ENCODE results near the gene GEMIN4.
A peak's percentile ranks its signal among the peaks of the same experiment; 100 is the strongest.

Gene GEMIN4

DNA sequence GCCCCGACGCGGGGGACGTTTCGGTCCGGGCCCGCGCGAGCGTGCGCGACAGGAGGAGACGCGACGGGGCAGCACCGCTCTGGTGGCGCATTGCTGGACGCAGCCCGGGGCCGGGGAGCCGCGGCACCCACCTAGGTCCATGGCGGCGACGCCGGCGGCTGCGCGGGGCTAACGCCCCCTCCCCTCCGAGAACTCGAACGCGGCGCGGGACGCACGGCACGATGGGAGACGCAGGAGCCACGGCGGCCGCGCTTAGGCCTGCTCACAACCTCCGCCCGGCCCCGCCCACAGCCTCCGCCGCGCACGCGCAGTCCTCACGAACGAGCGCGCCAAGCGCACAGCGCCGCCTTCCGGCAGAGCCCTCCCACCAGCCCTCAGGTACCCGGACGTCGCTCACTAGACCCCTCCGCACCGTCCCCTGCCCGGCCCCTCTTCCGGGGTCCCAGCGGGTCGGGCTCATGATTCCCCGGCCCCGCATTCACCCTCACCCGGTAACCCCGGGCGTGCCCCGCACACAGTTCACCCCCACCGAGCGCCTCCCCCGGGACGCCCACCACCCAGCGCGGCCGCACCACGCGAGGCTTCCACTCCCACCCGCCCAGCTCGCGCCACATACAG, at the start of gene GEMIN4:
Gene GEMIN4 (minus strand): TSS at position 263 of the 618 bp plus-strand sequence. CDS start 122 bp downstream, at position 141.
- in situ Hi-C loops (cut with HindIII; ENCODE audit: low sequenced_read_pairs), result no loop called here
- TF ChIP-seq, protein P1, sequence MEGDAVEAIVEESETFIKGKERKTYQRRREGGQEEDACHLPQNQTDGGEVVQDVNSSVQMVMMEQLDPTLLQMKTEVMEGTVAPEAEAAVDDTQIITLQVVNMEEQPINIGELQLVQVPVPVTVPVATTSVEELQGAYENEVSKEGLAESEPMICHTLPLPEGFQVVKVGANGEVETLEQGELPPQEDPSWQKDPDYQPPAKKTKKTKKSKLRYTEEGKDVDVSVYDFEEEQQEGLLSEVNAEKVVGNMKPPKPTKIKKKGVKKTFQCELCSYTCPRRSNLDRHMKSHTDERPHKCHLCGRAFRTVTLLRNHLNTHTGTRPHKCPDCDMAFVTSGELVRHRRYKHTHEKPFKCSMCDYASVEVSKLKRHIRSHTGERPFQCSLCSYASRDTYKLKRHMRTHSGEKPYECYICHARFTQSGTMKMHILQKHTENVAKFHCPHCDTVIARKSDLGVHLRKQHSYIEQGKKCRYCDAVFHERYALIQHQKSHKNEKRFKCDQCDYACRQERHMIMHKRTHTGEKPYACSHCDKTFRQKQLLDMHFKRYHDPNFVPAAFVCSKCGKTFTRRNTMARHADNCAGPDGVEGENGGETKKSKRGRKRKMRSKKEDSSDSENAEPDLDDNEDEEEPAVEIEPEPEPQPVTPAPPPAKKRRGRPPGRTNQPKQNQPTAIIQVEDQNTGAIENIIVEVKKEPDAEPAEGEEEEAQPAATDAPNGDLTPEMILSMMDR (IDR thresholded peaks at IDR 0.05; ENCODE audit: low read depth, low read length, missing control alignments), result peak; percentile 93

DNA sequence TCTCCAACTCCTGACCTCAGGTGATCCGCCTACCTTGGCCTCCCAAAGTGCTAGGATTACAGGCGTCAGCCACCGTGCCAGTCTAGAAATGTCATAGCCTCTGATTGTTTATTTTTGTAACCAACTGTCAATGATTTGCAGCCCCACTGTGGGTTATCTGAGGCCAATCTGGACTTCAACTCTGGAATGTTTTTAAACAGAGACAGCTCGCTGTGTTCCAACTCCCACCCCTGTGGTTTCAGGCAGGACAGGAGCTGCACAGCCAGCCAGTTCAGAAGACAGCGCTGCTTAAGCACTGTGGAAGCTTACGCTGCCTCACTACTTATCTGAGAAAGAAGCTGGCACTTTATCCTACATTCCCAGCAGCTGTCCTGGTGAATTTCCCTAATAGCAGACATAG, 49.6 kb upstream of the GEMIN4 start:
- TF ChIP-seq, protein P1 (IDR thresholded peaks at IDR 0.05; ENCODE audit: low read depth, low read length, missing control alignments), result no peak
- in situ Hi-C loops (cut with HindIII; ENCODE audit: low sequenced_read_pairs), result no loop called here
- H3K4me3 ChIP-seq (ENCODE audit: low read depth, low read length), result no peak overlapping the region
- peak; percentile 19 for DNase-seq (ENCODE audit: low read depth)

More for the DNA sequence above, at the start of gene GEMIN4:
- H3K4me3 ChIP-seq (ENCODE audit: low read depth, low read length), result peak within 1 kb of the TSS; percentile 73
- DNase-seq (ENCODE audit: low read depth), result peak; percentile 57

DNA sequence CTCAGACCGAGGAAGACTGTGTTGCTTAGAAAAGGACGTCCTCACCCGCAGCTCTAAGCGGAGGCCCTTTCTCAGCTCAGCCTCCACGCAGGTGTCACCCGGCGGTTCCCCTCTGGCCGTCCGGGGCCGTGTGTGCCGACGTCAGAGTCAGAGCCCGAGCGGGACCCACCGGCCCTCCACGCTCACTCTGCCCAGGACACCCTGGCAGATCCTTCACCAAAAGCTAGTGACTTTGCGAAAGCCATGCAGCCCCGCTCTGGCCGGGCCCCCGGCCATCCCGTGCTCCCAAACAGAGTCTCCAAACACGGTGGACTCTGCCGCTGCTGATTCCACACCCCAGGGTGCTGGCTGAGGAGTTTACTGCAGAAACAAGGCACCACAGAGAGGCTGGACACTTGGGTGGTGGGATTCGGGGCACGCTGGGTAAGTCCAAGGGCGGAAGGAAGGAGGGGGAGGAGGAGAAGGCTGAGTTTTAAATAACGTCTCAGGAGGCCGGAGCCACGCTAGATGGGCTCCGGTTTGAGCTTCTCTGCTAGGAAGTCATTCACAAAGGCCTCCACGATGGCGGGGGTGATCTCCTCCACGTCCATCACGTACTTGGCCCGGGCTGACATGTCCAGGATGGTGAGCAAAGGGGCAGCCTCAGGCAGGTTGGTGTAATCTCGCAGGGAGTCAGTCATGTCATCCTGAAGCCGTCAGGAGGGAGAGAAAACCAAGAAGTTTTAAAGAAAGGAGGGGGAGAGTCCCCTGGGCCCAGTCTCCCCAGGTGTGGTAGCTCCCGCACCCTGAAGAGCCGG, 48.6 kb upstream of the GEMIN4 start:
- TF ChIP-seq, protein P1 (IDR thresholded peaks at IDR 0.05; ENCODE audit: low read depth, low read length, missing control alignments), result no peak
- DNase-seq (ENCODE audit: low read depth), result no peak
- in situ Hi-C loops (cut with HindIII; ENCODE audit: low sequenced_read_pairs), result no loop called here
- H3K4me3 ChIP-seq (ENCODE audit: low read depth, low read length), result no peak overlapping the region

DNA sequence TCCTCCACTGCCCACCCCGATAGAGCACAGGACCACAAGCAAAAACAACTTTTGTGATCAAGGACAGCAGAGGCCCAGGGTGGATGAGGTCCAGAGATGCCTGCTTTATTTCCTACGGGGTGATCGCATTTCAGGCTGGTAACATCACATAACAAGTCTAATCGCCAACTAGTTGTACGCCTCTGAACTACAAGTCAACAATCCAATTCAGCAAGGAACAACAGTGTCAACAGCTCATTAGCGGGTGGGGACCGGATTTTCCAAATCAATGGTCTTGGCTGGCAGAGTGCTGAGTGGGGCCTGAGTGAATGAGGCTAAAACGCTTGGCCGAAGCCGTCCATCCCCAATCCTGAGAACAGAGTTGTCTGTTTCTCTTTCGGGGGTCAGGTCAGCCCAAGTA, 47.2 kb upstream of the GEMIN4 start:
- TF ChIP-seq, protein P1 (IDR thresholded peaks at IDR 0.05; ENCODE audit: low read depth, low read length, missing control alignments), result no peak
- no peak for DNase-seq (ENCODE audit: low read depth)
- H3K4me3 ChIP-seq (ENCODE audit: low read depth, low read length), result no peak overlapping the region
- in situ Hi-C loops (cut with HindIII; ENCODE audit: low sequenced_read_pairs), result loop anchor here (5.0 to 25.0 kb wide), 2 partner anchors 73 to 188 kb away; partner anchors contain the start of genes NXN and TIMM22

DNA sequence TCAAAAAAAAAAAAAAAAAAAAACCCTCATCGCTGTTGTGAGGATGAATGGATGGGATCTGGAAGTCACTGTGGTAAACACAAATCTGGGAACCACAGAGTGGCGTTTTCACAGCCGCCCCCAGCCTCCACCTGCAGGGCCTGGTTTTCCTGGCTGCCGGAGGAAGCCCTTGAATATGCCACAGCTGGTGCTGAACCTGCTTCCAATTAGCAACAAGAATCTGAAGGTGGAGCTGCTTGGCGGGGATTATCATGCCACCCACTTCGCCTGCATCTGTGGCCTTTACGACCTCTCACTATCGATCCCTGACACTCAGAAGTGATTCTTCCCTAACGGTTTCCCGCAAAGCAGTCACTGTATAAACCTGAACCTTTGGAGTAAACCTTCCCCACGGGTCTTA, 46.2 kb upstream of the GEMIN4 start:
- TF ChIP-seq, protein P1 (IDR thresholded peaks at IDR 0.05; ENCODE audit: low read depth, low read length, missing control alignments), result no peak
- no peak overlapping the region for H3K4me3 ChIP-seq (ENCODE audit: low read depth, low read length)
- in situ Hi-C loops (cut with HindIII; ENCODE audit: low sequenced_read_pairs), result loop anchor here (5.0 to 25.0 kb wide), 2 partner anchors 74 to 189 kb away; partner anchors contain the start of genes NXN and TIMM22
- DNase-seq (ENCODE audit: low read depth), result no peak

GRCh38 chr17:797236-797840, 45.3 kb upstream of the GEMIN4 start:
- in situ Hi-C loops (cut with HindIII; ENCODE audit: low sequenced_read_pairs), result loop anchor here (5.0 to 25.0 kb wide), 2 partner anchors 75 to 190 kb away; partner anchors contain the start of genes NXN and TIMM22
- DNase-seq (ENCODE audit: low read depth), result no peak
- H3K4me3 ChIP-seq (ENCODE audit: low read depth, low read length), result no peak overlapping the region
- TF ChIP-seq, protein P1 (IDR thresholded peaks at IDR 0.05; ENCODE audit: low read depth, low read length, missing control alignments), result no peak
